Right lobe of liver (tissue), 6 donors: ENCODE results near the gene ATL1. TPM values are rescaled to one million over a fixed set of nuclear protein-coding genes. Genes with fewer than 3 reads are reported as not detected.
A peak's percentile ranks its signal among the peaks of the same experiment; 100 is the strongest.
"Not testable (repeated sequence)": the region's sequence is repeated elsewhere in the genome, so short reads cannot be mapped to it uniquely, and the experiment has no call there.

Source experiments
- ATAC-seq, 4 donors: fragments of 200-7000 bp; cut with Tn5 transposase; one replicate each; pipeline ENCODE4 v1.9.1; 2020; ENCODE audit warnings: mild to moderate bottlenecking in 4 of 4, moderate library complexity in 4 of 4
- DNase-seq, 3 donors: peaks; one replicate each; pipeline ENCODE4 v3.0.0-alpha.2; 2020
- H3K27ac ChIP-seq, 3 donors: fragments of 200-600 bp; one replicate each; pipeline ENCODE4 v1.8.0; 2022
- H3K27me3 ChIP-seq, 2 donors: fragments of 200-600 bp; one replicate each; pipeline ENCODE4 v1.8.0; 2022
- H3K36me3 ChIP-seq, 4 donors: fragments of 200-600 bp; sonication (generic) in 1 of 4; one replicate each; pipeline versions ENCODE4 v1.5.1 to v1.8.0; 2017 to 2022; ENCODE audit warnings: control low read depth in 1 of 4
- H3K4me1 ChIP-seq, 4 donors: fragments of 200-600 bp; sonication (generic) in 1 of 4; one replicate each; pipeline versions ENCODE4 v1.5.1 to v1.8.0; 2017 to 2022; ENCODE audit warnings: control low read depth in 1 of 4
- H3K4me3 ChIP-seq, 3 donors: fragments of 200-600 bp; one replicate each; pipeline ENCODE4 v1.8.0; 2022
- H3K9me3 ChIP-seq, 4 donors: fragments of 200-600 bp; sonication (generic) in 1 of 4; one replicate each; pipeline versions ENCODE4 v1.5.1 to v1.8.0; 2017 to 2022; ENCODE audit warnings: control low read depth in 1 of 4
- CTCF ChIP-seq, 4 donors: fragments of 200-600 bp in 3 of 4; fragments of 450-650 bp in 1 of 4; IDR thresholded peaks; one replicate each; pipeline versions ENCODE4 v1.5.1 to v1.8.0; 2016 to 2022; ENCODE audit warnings: antibody characterized with exemption in 4 of 4, mild to moderate bottlenecking in 2 of 4
- POLR2A ChIP-seq: fragments of 450-650 bp; IDR thresholded peaks from one replicate; pipeline ENCODE4 v1.6.1; 2017; ENCODE audit warnings: antibody characterized with exemption, mild to moderate bottlenecking
- WGBS: methylation state at CpG from one replicate; pipeline ENCODE4 v1.1.6; 2018; ENCODE audit warnings: low coverage, low lambda C conversion rate; ENCODE audit not compliant: insufficient coverage; ENCODE audit errors: missing lambda C conversion rate; 5-methylcytosine and 5-hydroxymethylcytosine counted together
- intact Hi-C, 2 donors: fragments of 100-400 bp; cut with DNase I; formaldehyde crosslinking; loops; one replicate each; pipeline versions ENCODE4 v1.11.2 to v1.14.1; 2022
- total RNA-seq, 6 experiments: library from RNA; depleted of rRNA in 2 of 6; stranded (reverse); fragments of >200 nt in 2 of 6; fragmentation: NEBNext Ultra II Directional in 3 of 6; extraction: Animal tissue kit (Norgen Biotek cat#: 25700) in 3 of 6; gene quantifications; one replicate each; pipeline versions ENCODE4 v1.1.0 to v1.2.4, GENCODE V29; 2016 to 2023
- donor health status: DM: no; HTN: yes; CAD: no.
- donor health status: DM: no; HTN: no; CAD: no.
- donor health status: DM: no; HTN: no; CAD: no.
- donor health status: DM: no; HTN: yes; CAD: no.
- donor health status: DM: no; HTN: yes; CAD: no.

Gene ATL1
- total RNA-seq, 6 experiments from 2014 or later = 0.18 to 0.47 (median 0.27) TPM; not detected in 1

GRCh38 chr14:50619569-50620141 is 59.7 kb downstream of the ATL1 start:
- intact Hi-C loops = loop anchor here in 1 of 2 donors (10.0 kb wide), 1 partner anchor 145 kb away; no protein-coding TSS in a partner anchor
- no peak overlapping the region for H3K27ac ChIP-seq
- H3K4me3 ChIP-seq = no peak overlapping the region
- H3K36me3 ChIP-seq = no peaks in the 10 kb centered on the region
- DNase-seq (no peak), ATAC-seq (peak; percentile 74 to 86 (median 76))
- H3K4me1 ChIP-seq = no peaks in the 10 kb centered on the region
- TF ChIP-seq CTCF (IDR thresholded peaks at IDR 0.05) (peak; percentile 55 to 74 (median 60)), POLR2A (no peak)
- no peaks in the 10 kb centered on the region for H3K9me3 ChIP-seq
- H3K27me3 ChIP-seq = no peaks in the 10 kb centered on the region
- 66% methylated on average over 5 of the region's 5 CpGs for WGBS

- intact Hi-C loops = loop anchor here in 1 of 2 donors (10.0 kb wide), 1 partner anchor 144 kb away; no protein-coding TSS in a partner anchor
- DNase-seq = no peak
- Histone ChIP-seq H3K9me3 (no peaks in the 10 kb centered on the region), H3K4me1 (no peaks in the 10 kb centered on the region), H3K4me3 (no peak overlapping the region), H3K27me3 (no peaks in the 10 kb centered on the region), H3K27ac (no peak overlapping the region), H3K36me3 (no peaks in the 10 kb centered on the region)
- no peak for ATAC-seq
- WGBS = 63% methylated on average over 4 of the region's 4 CpGs
- TF ChIP-seq POLR2A = no peak
- no peak for TF ChIP-seq CTCF (IDR thresholded peaks at IDR 0.05)
Observed at GRCh38 chr14:50620341-50620740, 60.4 kb downstream of the ATL1 start.

GRCh38 chr14:50622978-50623377 is 63.0 kb downstream of the ATL1 start:
- WGBS = 14% methylated on average over 1 of the region's 1 CpG
- Histone ChIP-seq H3K9me3 (no peaks in the 10 kb centered on the region), H3K4me1 (no peaks in the 10 kb centered on the region), H3K27ac (no peak overlapping the region), H3K27me3 (no peaks in the 10 kb centered on the region), H3K4me3 (no peak overlapping the region), H3K36me3 (no peaks in the 10 kb centered on the region)
- ATAC-seq (no peak), DNase-seq (no peak)
- intact Hi-C loops = loop anchor here in 1 of 2 donors (10.0 kb wide), 1 partner anchor 142 kb away; no protein-coding TSS in a partner anchor
- no peak for TF ChIP-seq POLR2A
- no peak for TF ChIP-seq CTCF (IDR thresholded peaks at IDR 0.05)

GRCh38 chr14:50624447-50624846 is 64.5 kb downstream of the ATL1 start:
- Histone ChIP-seq H3K36me3 (no peaks in the 10 kb centered on the region), H3K4me3 (no peak overlapping the region), H3K9me3 (no peaks in the 10 kb centered on the region)

GRCh38 chr14:50624947-50625346 is 65.0 kb downstream of the ATL1 start:
- not testable (repeated sequence) for DNase-seq, H3K27ac ChIP-seq, H3K27me3 ChIP-seq, ATAC-seq, H3K4me3 ChIP-seq, H3K4me1 ChIP-seq, H3K36me3 ChIP-seq, H3K9me3 ChIP-seq
- intact Hi-C loops = loop anchor here in 1 of 2 donors (10.0 kb wide), 1 partner anchor 140 kb away; no protein-coding TSS in a partner anchor
- WGBS = 87% methylated on average over 3 of the region's 4 CpGs

More at GRCh38 chr14:50624447-50624846, 64.5 kb downstream of the ATL1 start:
- no peak for DNase-seq
- Histone ChIP-seq H3K27ac (no peak overlapping the region), H3K27me3 (no peaks in the 10 kb centered on the region), H3K4me1 (no peaks in the 10 kb centered on the region)
- TF ChIP-seq POLR2A (no peak), CTCF (IDR thresholded peaks at IDR 0.05) (no peak)
- no peak for ATAC-seq
- 90% methylated on average over 1 of the region's 1 CpG for WGBS
- intact Hi-C loops = loop anchor here in 1 of 2 donors (10.0 kb wide), 1 partner anchor 140 kb away; no protein-coding TSS in a partner anchor
